Stimulated activated CD8-positive, alpha-beta memory T cell treated with anti-CD3 and anti-CD28 coated beads, Interleukin-15, amount 100 ng/mL, for 48 hours (primary cell): ENCODE results near the gene ARMH4.

Source experiments
- DNase-seq, 2 donors: peaks; one replicate each; pipeline ENCODE4 v3.0.0-alpha.2; 2020; ENCODE audit warnings: low read depth in 2 of 2

The ARMH4 gene

DNA sequence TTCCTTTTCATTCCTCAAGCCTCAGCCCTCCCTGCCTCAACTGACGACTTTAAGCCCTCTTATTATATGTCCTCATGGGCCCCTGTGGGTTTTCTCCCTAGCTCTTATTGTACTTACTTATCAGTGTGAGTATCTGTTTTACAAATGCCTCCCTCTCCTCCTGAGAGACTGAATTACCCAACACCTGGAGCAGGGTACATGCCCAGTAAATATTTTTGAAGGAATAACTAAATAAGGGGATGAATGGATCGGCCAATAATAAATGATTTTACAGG lies 190.3 kb downstream of the ARMH4 start:
- DNase-seq: no peak

GRCh38 chr14:57960946-57961785 lies 190.8 kb downstream of the ARMH4 start:
- no peak for DNase-seq

GRCh38 chr14:57957441-57957840 lies 194.6 kb downstream of the ARMH4 start:
- no peak for DNase-seq
